Left renal cortex interstitium (tissue), 4 donors: ENCODE measurements around the gene RFPL3. TPM values are rescaled to one million over a fixed set of nuclear protein-coding genes. Genes with fewer than 3 reads are reported as not detected.
"Not testable (repeated sequence)": the region's sequence is repeated elsewhere in the genome, so short reads cannot be mapped to it uniquely, and the experiment has no call there.

ENCODE experiments used
- DNase-seq, 4 donors: peaks; one replicate each; pipeline ENCODE4 v3.0.0-alpha.2; 2013; ENCODE audit warnings: low read depth in 4 of 4, low spot score in 2 of 4, missing footprints in 1 of 4
- polyA plus RNA-seq, 4 donors: library from polyadenylated mRNA; unstranded; fragments of 120-200 nt; gene quantifications; one replicate each; pipeline ENCODE4 v1.2.1, GENCODE V29; 2013; ENCODE audit not compliant: insufficient read length in 4 of 4

Gene RFPL3
- polyA plus RNA-seq, 4 donors: not detected

DNA sequence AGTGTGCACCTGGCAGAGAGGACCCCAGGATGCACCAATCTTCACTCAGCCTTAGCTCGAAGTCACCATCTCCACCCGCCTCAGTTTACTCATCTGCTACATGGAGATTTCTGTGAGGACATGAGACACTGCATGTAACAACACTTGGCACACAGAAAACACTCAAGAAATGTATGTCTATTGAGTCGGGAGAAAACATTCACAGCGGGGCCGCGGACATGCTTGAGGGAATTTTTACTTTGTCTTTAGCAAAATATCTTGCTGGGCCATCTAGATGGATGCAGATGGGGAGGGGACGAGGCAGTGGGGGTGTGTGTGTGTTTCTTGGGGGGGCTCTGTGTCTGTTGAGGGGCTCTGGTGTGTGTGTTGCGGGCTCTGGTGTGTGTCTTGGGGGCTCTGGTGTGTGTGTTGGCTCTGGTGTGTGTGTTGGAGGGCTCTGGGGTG lies 28.4 kb upstream of the RFPL3 start:
- no peak for DNase-seq

DNA sequence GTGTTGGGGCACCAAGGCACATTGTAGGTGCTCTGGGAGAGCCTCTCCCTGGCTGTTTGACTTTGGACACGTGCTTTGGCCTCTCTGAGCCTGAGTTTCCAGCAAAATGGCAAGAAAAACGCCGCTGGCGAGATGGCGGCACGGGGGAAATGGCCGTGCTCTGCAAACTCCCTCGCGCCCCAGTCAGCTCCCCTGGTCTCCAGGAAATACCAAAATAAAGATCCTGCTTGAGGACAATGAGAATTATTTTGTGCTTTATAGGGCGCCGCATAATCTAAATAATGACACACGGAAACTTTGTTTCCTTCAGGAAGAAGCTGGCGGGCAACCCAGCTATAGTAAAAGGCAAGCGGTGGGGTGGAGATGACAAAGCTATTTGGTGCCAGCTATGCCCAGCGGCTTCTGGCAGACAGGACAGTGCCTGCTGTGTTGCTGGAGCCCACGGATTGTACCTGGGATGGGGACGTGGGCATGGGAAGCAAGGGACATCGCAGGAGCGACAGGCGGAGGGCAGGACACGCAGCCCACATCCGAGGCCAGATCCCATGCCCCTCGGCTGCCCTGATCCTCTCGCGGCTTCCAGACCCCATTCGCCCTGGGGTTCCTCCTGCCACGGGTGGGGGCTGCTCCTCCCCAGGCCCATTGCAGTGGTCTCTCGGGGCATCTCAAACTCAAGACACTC lies 26.3 kb upstream of the RFPL3 start:
- DNase-seq: no peak

DNA sequence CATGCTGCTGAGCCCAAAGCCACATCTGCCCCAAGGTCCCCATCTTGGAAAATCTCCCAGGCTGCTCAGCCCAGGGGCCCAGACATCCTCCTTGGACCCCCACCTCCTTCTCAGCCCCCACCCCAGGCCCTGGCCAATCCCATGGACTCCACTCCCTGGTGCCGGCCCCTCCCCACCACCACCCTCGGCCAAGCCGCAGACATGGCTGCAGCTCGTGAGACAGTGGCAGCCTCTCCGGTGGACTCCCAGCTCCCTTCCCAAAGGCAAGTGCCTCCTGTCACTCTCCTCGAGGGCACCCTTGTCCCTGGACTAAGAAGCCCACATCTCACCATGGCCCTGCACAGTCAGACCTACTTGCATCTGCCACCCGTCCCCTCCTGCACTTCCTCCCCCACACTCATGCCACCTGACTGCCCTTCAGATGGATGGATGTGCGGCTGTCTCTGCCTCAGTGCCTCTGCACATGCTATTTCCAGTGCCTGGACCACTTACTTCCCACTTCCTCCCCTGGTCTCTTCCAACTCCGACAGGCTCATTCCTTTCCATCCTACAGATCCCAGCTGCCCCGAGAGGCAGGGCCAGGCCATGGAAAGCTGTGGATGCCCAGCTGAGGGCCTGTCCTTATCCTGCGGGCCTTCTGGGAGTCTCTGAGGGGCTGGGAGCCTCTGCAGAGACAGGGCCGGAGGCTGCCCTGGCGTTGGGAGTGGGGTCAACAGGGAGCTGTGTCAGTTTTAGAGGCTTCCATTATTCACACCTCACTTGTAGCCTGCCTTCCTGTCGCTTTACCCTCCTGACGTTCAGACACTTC lies 25.5 kb upstream of the RFPL3 start:
- DNase-seq: no peak

DNA sequence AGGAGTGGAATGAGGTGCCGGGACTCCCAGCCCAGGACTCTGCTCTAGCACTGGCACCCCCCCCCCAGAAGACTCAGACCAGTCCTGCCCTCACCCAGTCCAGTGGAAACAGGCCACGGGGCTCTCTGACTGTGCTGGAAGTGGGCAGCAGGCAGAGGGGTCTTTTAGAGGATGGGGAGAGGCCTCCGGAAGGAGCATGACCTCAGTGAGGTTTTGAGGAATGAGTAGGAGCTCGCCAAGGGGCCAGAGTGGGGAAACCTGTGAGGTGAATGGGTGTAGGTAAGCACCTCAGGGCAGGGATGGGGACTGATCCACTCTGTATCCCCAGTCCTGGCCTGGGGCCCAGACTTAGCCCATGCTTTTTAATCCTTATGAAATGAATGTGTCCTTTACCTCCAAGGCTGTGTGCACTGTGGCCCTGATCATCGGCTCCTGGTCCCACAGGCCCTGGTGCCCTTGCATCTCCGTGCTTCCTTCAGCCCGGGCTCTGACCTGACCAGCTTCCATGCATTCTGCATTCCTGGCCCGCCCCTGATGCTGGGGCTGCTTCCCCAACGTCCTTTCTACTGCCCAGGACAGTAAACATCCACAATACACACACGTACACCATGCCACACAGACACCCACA lies 24.4 kb upstream of the RFPL3 start:
- DNase-seq: no peak

DNA sequence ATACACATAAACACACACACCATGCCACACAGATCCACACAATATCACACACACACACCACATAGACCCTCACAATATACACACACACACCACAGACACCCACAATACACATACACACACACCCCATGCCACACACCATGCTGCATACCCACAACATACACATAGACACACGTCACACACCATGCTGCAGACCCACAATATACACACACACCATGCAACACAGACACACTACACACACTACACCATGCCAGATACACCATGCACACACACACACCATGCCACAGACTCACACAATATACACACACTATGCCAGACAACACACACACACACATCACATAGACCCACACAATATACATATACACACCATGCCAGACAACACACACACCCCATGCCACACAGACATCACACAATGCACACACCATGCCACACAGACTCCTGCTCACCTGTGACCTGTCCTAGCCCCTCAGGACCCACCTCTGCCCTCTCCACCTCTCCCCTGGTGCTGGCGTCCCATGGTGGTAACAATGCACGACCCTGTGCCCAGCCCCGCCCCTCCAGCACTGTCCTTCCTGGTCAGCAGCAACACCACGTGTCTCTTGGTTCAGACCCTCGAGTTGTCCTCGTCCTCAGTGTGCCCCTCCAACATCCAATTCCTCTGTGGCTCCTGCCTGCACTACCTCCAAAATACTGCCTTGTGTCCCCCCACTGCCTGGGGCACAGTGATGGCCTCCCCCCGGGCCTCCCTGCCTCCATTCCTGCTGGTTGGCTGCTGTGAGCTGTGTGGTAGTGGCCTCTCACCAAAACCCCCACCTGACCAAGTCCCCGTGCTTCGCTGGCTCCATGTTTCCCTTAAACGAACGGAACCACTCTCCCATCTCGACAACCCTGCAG lies 23.7 kb upstream of the RFPL3 start:
- no peak for DNase-seq

DNA sequence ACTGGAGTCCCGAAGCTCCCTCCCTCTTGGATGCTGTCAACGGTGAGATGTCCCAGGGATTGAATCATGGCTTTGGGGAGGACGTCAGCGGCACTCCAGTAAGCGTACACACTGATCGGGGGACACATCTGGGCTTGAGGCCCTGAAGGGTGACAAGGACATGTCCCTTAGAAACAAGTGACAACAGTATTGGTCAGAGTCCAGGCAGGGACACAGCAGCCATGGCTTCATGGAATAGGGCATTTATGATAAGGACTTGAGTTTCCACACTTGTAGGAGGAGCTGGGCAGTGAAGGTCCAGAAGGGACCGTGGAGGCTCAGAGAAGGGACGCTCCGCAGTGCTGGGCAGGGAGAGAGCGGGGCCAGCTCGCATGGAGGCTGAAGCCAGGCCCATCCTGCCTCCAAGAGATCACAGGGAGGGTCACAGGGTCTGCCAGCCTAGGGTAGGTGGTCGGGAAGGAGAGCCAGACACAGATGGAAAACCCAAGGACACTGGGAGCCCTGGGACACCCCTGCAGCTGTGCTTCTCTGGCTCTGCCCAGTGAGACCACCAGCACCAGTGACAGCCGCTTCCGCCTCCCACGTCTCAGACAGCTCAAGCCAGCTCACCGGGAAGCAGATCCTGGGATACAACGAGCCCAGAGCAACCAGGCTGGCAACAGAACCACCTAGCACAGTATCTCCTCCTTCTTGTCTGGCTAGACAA lies 22.9 kb upstream of the RFPL3 start:
- no peak for DNase-seq

DNA sequence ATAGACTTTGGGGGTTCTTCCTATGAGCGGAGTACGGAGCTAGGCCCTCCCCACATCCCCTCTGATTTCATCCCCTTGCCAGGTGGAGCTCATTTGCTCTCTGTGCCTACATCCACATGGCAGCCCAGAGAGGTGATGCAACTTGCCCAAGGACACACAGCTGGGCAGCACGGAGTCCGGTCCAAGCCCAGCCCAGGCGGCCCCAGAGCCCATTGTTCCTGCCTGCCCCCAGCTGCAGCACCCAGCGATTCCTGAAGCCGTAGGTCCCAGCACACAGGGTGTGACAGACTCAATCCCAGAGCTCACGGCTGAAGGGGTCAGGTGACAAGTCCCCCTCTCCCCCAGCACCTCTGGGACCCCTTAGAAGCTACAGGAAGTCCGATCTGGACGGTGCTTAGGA lies 22.2 kb upstream of the RFPL3 start:
- no peak for DNase-seq

DNA sequence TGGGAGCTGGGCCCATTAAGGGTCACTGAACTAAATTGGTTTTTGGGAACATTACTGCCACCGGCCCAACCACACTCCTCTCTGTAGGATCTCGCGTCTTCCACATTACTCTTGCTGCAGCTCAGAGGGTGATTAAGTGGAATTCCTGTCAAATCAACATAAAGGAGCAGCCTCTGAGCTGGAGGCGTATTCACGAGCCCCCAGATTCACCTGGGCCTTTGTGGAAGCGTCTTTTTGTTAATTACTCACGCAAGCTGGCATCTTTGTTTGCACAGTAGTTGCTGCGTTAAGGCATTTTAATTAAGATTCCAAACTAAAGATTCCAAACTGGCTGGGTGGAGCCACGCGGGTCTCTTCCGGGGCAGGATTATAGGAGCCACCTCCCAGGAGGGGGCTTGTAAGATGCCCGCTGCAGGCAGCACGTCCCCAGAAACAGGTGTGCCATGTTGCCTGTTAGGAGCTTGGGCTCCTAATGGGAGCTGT lies 21.5 kb upstream of the RFPL3 start:
- DNase-seq: no peak

DNA sequence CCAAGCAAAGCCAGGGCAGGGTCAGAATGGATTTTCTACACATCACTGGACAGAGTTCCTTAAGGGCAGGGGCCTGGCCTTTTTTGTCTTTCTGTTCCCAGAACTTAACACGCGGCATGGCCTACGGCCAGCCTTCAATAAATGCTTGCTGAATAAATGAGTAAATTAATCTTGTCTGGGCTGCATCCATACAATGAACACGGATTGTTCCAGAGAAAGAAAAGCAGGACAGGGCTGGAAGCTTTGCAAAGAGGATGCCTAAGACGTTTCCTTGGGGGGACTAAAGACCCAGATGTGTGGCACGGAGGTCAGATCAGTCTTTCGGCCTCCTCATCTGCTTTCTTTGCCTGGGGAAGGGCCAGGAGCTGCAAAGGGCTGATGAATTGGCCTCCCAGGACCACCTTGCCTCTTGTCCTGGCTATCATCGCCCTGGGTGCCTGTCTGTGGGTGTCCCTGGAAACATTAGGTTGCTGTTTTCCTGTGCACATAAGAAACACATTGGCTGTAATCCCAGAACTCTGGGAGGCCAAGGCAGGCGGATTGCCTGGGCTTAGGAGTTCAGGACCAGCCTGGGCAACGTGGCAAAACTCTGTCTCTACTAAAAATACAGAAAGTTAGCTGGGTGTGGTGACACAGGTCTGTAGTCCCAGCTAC lies 20.8 kb upstream of the RFPL3 start:
- DNase-seq: no peak

DNA sequence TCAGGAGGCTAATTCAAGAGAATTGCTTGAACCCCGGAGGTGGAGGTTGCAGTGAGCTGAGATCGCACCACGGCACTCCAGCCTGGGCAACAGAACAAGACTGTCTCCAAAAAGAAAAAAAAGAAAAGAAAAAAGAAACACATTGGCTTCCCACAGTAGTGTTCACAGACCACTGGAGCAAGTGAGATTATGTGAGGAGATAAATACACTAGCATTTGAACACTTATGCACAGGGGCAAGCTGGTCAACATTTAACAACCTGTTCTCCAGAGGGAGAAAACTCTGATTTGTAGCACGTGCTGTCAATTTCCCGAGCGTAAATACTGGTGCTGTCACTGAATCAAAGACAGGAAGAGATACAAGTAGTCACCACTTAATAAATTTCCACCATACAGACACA lies 20.2 kb upstream of the RFPL3 start:
- not testable (repeated sequence) for DNase-seq

DNA sequence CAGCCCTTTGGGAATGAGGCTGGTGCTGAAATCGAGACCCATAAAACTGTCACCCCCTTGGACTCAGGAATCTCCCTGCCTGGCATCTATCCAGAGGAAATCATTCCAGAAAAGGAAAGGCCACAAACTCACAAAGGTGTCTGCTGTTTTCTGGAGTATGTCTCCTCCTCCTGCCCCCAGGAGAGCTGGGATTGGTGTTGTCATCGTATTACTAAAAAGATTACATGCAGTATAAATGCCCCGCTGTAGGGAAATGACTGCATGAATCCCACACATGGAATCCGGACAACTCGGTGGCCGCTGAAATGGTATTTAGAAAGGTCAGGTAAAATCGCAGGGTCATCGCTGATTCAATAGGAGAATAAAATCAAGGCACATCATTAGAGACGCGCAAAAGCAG lies 18.9 kb upstream of the RFPL3 start:
- no peak for DNase-seq

DNA sequence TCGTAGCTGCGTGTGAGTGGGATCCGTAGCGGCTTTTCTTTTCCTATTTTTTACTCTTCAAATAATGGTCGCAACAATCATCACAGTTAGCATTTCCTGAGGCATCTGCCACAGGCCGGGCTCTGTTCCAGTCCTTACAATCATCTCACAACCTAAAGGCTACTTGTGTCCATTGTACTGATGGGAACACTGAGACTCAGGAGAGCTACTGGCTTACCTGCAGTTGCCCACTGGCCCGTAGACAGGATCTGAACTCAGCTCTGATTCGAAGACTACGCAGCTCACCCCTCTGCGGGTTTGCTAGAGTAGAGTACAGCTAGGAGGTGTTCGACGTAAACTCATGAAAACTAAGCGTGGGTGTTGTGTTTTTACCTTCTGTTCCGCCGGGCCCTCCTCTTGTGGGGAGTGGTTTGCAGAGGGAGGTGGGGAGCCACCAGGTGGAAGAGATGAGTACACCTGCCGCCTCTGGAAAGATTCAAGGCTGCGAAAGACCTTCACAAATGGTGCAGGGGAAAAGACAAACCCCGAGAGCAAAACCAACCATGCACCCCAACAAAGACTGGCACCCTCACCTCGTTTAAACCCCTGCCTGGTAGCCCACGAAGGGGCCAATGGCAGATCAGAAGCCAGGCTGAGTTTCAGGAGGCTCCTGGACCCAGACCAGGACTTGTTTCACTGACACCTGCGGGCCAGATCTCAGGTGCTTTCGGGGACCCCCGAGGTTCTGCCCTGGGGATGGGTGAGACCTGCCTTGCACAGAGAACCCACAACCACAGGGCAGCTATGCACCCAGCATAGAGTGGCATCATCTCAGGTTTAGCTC lies 18.3 kb upstream of the RFPL3 start:
- no peak for DNase-seq

DNA sequence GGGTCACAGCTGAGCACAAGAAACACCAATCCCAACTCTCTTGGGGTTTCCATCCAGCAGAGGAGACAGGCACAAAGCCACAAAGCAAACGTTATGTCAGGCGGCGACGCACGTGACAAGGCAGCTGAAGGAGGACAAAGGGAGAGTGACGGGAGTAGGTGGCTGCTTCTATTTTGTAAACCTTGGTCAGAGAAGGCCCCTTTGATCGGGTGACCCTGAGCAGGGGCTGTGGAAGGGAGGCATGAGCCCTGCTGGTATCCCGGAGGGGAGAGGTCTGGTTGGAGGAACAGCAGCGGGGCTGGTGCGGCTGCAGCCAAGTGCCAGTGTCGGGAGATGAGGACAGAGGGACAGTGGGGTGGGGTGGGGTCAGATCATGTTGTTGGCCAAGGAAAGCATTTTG lies 17.3 kb upstream of the RFPL3 start:
- no peak for DNase-seq

DNA sequence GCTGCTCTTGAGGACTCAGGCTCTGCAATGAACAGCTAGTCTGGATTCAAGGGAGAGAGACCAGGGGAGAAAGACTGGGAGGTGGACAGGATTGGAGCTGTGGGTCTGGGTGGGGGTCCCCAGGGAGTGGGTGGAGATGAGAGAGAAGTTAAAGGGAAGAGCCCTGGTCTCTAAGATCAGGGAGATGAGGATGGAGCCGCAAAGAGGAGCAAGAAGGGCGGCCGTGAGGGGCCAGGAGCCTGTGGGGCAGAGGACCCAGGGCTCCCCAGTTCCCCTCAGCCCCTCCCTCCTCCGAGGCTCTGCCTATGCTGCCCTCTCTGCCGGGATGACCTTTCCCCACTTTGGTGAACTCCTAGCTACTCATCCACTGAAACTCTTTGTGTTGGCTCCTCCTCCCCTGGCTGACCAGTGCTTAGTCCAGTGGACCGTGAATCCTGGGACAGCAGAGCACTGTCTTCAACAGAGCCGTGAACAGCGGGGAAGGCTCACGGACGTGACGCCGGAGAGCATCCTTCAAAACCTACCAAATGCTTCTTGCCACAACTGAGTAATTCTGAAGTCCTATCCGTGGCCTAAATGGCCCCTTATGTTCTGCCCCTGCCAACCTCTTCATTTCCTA lies 16.4 kb upstream of the RFPL3 start:
- peak in 1 of 4 donors; percentile 36 for DNase-seq

DNA sequence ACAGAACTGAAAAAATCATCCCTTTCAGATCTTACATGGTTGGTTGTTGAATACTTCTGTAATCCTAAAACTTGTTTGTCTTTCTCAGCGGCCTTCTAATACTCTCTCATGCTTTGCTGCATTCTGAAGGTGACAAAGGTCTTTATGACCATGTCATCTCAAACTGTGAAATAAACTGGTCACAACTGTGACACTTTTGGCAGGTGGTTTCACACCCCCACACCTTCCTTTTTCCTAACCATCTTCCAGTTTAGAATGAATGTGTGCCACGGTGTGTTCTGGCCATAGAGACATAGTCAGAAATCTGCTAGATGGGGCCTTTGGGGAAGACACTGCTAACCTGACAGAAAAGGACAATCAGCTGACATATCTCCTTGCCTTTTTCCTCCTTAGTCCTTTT lies 14.7 kb upstream of the RFPL3 start:
- DNase-seq: no peak

DNA sequence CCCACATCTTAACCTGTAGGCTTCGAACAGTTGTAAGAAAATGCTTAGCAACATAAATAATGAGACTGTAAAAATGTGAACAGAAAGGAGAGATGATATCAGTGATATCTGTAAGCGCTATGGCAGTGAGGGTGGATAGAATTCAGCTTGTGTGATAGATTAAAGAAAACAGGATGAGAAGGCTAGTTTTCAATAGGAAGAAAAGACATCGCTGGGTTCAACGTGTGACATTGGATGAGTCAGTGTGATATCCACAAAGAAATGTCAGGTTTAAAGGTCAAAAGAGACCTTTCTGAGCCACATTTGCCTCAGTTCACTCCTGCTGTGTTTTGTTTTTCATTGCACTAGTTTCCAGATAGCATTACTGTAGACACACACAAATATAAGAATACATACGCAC lies 13.7 kb upstream of the RFPL3 start:
- no peak for DNase-seq

DNA sequence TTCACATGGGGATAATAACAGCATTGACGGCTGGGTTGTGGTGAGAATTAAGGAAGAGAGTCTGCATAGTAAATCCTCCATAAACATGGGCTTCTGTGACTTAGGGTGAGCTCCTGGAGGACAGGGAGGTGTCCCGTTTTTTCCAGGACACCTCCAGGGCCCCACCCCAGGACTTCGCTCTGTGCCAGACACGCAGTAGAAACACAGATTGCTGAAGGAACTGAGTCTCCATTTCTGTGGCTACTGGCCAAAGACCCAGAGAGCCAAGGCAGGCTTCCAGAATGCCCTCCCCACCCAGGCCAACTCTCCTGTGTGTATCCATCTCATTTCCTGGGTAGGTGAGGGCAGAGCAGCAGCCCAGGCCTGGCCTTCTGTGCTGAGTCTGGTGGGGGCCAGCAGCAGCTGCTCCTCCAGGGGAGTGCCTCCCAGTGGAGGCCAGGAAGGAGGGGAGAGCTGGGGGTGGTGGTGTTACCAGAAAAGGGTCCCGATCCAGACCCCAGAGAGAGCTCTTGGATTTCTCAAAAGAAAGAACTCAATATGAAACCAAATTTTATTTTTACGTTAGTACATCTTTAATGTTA lies 9.5 kb upstream of the RFPL3 start:
- no peak for DNase-seq

DNA sequence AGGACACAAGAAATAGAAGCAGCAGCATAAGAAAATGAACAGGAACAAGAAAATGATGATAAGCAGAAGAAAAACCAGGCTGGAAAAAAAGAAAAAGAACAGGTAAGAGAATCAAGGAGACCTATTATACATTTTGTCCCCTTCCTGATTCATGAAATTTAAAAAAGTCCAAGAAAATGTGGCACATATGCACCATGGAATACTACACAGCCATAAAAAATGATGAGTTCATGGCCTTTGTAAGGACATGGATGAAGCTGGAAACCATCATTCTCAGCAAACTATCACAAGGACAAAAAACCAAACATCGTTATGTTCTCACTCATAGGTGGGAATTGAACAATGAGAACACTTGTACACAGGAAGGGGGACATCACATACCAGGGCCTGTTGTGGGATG lies 5.8 kb upstream of the RFPL3 start:
- DNase-seq: not testable (repeated sequence)
